Panc1 (cell line): ENCODE results near the gene TFEB. TPM values are rescaled to one million over a fixed set of nuclear protein-coding genes. Genes with fewer than 3 reads are reported as not detected.

Experiments used
- ATAC-seq: fragments of 200-7000 bp; cut with Tn5 transposase; 2 replicates; pipeline ENCODE4 v1.9.1; 2020; ENCODE audit warnings: mild to moderate bottlenecking, moderate library complexity
- BruUV-seq: library from RNA; stranded (reverse); fragments of 400-500 nt; replicated peaks from 2 replicates; lab custom pipeline; 2021; lab: Mats Ljungman, UMichigan
- CTCF ChIA-PET: fragments of 300-600 bp; sonication (Branson Sonifier 250); formaldehyde crosslinking; loops from one replicate; lab custom pipeline; 2022; ENCODE audit warnings: antibody characterized with exemption; lab: Charles Lee
- POLR2A ChIA-PET: fragments of 300-600 bp; sonication (Branson Sonifier 250); formaldehyde crosslinking; loops from one replicate; lab custom pipeline; 2022; ENCODE audit warnings: antibody characterized with exemption; lab: Charles Lee
- DNase-seq: peaks from one replicate; pipeline ENCODE4 v3.0.0-alpha.2; 2010; ENCODE audit warnings: low read depth, low spot score
- H3K27ac ChIP-seq: 2 replicates; pipeline ENCODE4 v1.5.1; 2011; ENCODE audit warnings: mild to moderate bottlenecking, low read length, inconsistent platforms
- H3K27me3 ChIP-seq: fragments of 200-500 bp; sonication (Bioruptor generic); 2 replicates; pipeline ENCODE4 v1.6.0; 2014; ENCODE audit warnings: low read length, inconsistent platforms; ENCODE audit not compliant: control insufficient read depth, insufficient read depth
- H3K36me3 ChIP-seq: fragments of 200-500 bp; sonication (Bioruptor generic); 2 replicates; pipeline ENCODE4 v1.5.1; 2014; ENCODE audit warnings: inconsistent platforms, mild to moderate bottlenecking, low read length, moderate library complexity; ENCODE audit not compliant: control insufficient read depth, insufficient read depth
- H3K4me1 ChIP-seq: 2 replicates; pipeline ENCODE4 v1.5.1; 2011; ENCODE audit warnings: inconsistent platforms, mild to moderate bottlenecking, low read length, moderate library complexity; ENCODE audit not compliant: control insufficient read depth, insufficient read depth
- H3K4me3 ChIP-seq, 2 experiments: 2 replicates each; pipeline ENCODE4 v1.5.1; 2011 to 2012; ENCODE audit warnings: low read depth in 2 of 2, low read length in 2 of 2, mild to moderate bottlenecking in 2 of 2, inconsistent platforms in 1 of 2, moderate library complexity in 1 of 2
- H3K9me3 ChIP-seq: fragments of 200-500 bp; sonication (Bioruptor generic); 2 replicates; pipeline ENCODE4 v1.5.1; 2014; ENCODE audit warnings: low read depth, mild to moderate bottlenecking, inconsistent platforms, low read length, moderate library complexity; ENCODE audit not compliant: control insufficient read depth, insufficient read depth
- POLR2AphosphoS5 ChIP-seq: IDR thresholded peaks from 2 replicates; pipeline ENCODE4 v1.6.1; 2012; ENCODE audit warnings: mild to moderate bottlenecking, low read depth, low read length, moderate library complexity
- SIN3A ChIP-seq: IDR thresholded peaks from 2 replicates; pipeline ENCODE4 v1.6.1; 2012; ENCODE audit warnings: low read depth, mild to moderate bottlenecking, low read length, moderate library complexity, borderline replicate concordance; ENCODE audit not compliant: insufficient read depth
- TCF7L2 ChIP-seq: IDR thresholded peaks from 2 replicates; pipeline ENCODE4 v1.6.1; 2011; ENCODE audit warnings: mild to moderate bottlenecking, low read depth, low read length, inconsistent platforms
- in situ Hi-C: cut with HindIII; loops from 2 replicates; pipeline ENCODE4 v1.10.0; 2016; ENCODE audit warnings: low sequenced_read_pairs, low pct_unique_long_range_greater_than_20kb
- intact Hi-C: fragments of 100-400 bp; cut with micrococcal nuclease; formaldehyde crosslinking; loops from one replicate; pipeline ENCODE4 v1.10.0; 2022; ENCODE audit not compliant: unreplicated experiment
- total RNA-seq: library from RNA; stranded (reverse); gene quantifications from one replicate; pipeline ENCODE4 v1.2.1, GENCODE V29; 2021; ENCODE audit not compliant: unreplicated experiment
- TF ChIP-seq, protein P1 (sequence below), 2 experiments: IDR thresholded peaks; 2 replicates each; pipeline ENCODE4 v1.6.1; 2011 to 2012; ENCODE audit warnings: low read depth in 2 of 2, control low read depth in 1 of 2, low read length in 1 of 2, mild to moderate bottlenecking in 1 of 2, moderate library complexity in 1 of 2; ENCODE audit not compliant: insufficient read depth in 1 of 2
- TF ChIP-seq, protein P2 (sequence below): fragments of 450-650 bp; IDR thresholded peaks from 2 replicates; pipeline ENCODE4 v1.5.1; 2017; ENCODE audit warnings: mild to moderate bottlenecking

TFEB gene
- total RNA-seq, 1 experiment from 2014 or later = 13.3 TPM

DNA sequence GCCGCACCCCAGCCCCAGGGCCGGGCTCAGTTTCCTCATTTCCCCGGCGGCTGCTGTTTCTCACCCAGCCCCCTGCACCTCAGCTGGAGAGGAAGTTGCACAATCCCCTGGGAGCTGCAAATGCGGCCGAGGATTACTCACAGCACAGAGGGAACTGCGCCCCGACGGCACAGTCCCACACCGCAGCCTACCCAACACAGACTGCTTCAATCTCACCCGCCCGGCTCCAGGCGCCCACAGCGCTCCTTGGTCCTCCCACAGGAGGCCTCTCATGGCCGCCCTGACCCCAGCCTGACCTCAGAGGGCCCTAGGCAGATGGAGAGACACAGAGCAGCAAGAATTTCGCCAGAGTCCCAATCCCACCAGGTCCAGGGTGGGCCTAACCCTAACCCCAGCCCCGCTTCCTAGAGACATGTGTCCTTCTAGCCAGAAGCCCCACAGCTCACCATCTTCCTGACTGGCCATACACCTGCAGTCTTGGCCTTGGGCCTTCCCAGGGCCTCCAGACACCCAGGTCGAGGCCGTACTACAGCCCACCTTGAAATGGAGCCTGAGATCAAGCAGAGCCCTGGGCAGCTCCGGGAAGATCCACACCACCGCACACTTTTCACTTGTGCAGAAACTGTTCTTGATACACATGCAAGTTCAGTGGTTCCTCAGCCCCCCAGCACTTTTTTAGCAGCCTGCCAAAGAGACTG, 11.7 kb downstream of the TFEB start:
- Histone ChIP-seq H3K4me1 (peaks cover 11% of the 10 kb centered on the region), H3K27me3 (no peaks in the 10 kb centered on the region), H3K27ac (no peak overlapping the region), H3K36me3 (no peaks in the 10 kb centered on the region), H3K9me3 (no peaks in the 10 kb centered on the region), H3K4me3 (no peak overlapping the region)
- DNase-seq (no peak), ATAC-seq (peak; percentile 77)
- no TSS peak for BruUV-seq
- CTCF ChIA-PET = no interaction called here
- POLR2A ChIA-PET = no interaction called here
- intact Hi-C loops (no loop called here), in situ Hi-C loops (no loop called here)
- TF ChIP-seq POLR2AphosphoS5 = no peak
- TF ChIP-seq TCF7L2 = no peak
- TF ChIP-seq, protein P1, sequence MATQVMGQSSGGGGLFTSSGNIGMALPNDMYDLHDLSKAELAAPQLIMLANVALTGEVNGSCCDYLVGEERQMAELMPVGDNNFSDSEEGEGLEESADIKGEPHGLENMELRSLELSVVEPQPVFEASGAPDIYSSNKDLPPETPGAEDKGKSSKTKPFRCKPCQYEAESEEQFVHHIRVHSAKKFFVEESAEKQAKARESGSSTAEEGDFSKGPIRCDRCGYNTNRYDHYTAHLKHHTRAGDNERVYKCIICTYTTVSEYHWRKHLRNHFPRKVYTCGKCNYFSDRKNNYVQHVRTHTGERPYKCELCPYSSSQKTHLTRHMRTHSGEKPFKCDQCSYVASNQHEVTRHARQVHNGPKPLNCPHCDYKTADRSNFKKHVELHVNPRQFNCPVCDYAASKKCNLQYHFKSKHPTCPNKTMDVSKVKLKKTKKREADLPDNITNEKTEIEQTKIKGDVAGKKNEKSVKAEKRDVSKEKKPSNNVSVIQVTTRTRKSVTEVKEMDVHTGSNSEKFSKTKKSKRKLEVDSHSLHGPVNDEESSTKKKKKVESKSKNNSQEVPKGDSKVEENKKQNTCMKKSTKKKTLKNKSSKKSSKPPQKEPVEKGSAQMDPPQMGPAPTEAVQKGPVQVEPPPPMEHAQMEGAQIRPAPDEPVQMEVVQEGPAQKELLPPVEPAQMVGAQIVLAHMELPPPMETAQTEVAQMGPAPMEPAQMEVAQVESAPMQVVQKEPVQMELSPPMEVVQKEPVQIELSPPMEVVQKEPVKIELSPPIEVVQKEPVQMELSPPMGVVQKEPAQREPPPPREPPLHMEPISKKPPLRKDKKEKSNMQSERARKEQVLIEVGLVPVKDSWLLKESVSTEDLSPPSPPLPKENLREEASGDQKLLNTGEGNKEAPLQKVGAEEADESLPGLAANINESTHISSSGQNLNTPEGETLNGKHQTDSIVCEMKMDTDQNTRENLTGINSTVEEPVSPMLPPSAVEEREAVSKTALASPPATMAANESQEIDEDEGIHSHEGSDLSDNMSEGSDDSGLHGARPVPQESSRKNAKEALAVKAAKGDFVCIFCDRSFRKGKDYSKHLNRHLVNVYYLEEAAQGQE (IDR thresholded peaks at IDR 0.05; ENCODE audit: insufficient read depth in 1 of 2, low read depth in 2 of 2, low read length in 1 of 2) = no peak
- TF ChIP-seq, protein P2, sequence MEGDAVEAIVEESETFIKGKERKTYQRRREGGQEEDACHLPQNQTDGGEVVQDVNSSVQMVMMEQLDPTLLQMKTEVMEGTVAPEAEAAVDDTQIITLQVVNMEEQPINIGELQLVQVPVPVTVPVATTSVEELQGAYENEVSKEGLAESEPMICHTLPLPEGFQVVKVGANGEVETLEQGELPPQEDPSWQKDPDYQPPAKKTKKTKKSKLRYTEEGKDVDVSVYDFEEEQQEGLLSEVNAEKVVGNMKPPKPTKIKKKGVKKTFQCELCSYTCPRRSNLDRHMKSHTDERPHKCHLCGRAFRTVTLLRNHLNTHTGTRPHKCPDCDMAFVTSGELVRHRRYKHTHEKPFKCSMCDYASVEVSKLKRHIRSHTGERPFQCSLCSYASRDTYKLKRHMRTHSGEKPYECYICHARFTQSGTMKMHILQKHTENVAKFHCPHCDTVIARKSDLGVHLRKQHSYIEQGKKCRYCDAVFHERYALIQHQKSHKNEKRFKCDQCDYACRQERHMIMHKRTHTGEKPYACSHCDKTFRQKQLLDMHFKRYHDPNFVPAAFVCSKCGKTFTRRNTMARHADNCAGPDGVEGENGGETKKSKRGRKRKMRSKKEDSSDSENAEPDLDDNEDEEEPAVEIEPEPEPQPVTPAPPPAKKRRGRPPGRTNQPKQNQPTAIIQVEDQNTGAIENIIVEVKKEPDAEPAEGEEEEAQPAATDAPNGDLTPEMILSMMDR = no peak
- TF ChIP-seq SIN3A = no peak

DNA sequence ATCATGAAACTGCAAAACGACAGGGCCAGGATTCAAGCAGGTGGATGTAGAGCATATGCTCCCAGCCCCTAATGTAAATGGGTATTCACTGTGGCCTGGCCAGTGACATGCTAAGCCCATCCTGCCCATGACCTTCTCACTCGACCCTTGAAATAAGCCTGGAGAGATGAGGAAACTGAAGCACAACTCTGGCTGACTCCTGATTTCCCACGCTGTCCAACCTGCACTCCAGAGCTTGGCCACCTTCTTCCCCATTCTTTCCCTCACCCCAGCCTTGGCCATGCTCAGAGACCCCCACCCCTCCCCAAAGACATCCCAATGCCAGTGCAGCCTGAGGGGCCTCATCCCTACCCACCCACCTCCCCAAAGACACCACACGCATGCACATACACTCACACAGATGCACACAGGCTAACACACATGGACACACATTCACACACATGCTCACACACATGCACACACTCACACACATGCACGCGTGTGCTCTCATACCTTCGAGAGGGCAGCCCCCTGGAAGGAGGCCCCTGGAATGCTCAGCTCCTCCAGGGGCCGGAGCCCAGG, 12.4 kb downstream of the TFEB start:
- no peak for DNase-seq
- no peak overlapping the region for H3K27ac ChIP-seq
- BruUV-seq = no TSS peak
- peaks cover 11% of the 10 kb centered on the region for H3K4me1 ChIP-seq
- H3K4me3 ChIP-seq = no peak overlapping the region
- intact Hi-C loops (no loop called here), in situ Hi-C loops (no loop called here)
- CTCF ChIA-PET = no interaction called here
- no peaks in the 10 kb centered on the region for H3K9me3 ChIP-seq
- POLR2A ChIA-PET = no interaction called here
- no peak for TF ChIP-seq TCF7L2
- TF ChIP-seq, protein P2 = no peak
- TF ChIP-seq SIN3A = no peak
- TF ChIP-seq, protein P1 (IDR thresholded peaks at IDR 0.05; ENCODE audit: insufficient read depth in 1 of 2, low read depth in 2 of 2, low read length in 1 of 2) = no peak
- no peak for TF ChIP-seq POLR2AphosphoS5
- no peak for ATAC-seq
- no peaks in the 10 kb centered on the region for H3K27me3 ChIP-seq
- H3K36me3 ChIP-seq = no peaks in the 10 kb centered on the region
